PC-9 (cell line): Measurements from ENCODE around the gene TMEM63B. TPM values are rescaled to one million over a fixed set of nuclear protein-coding genes. Genes with fewer than 3 reads are reported as not detected.

Source experiments
- BruUV-seq: library from RNA; stranded (reverse); fragments of 400-500 nt; replicated peaks from 2 replicates; lab custom pipeline; 2021; lab: Mats Ljungman, UMichigan
- CTCF ChIA-PET: fragments of 300-600 bp; sonication (Branson Sonifier 250); formaldehyde crosslinking; loops from one replicate; lab custom pipeline; 2022; ENCODE audit warnings: antibody characterized with exemption; lab: Charles Lee
- POLR2A ChIA-PET: fragments of 300-600 bp; sonication (Branson Sonifier 250); formaldehyde crosslinking; loops from one replicate; lab custom pipeline; 2022; ENCODE audit warnings: antibody characterized with exemption; ENCODE audit not compliant: unreplicated experiment; lab: Charles Lee
- DNase-seq, 2 experiments: peaks; one replicate each; pipeline versions ENCODE4 v3.0.0 to v3.0.0-alpha.2; 2015 to 2022; ENCODE audit warnings: mixed read lengths in 1 of 2
- H2AFZ ChIP-seq: fragments of 200-600 bp; sonication (generic); 2 replicates; pipeline ENCODE4 v1.8.1; 2017; ENCODE audit warnings: antibody characterized with exemption
- H3F3A ChIP-seq: fragments of 200-600 bp; sonication (generic); 2 replicates; pipeline ENCODE4 v1.8.1; 2017; ENCODE audit warnings: antibody characterized with exemption, mild to moderate bottlenecking, low read depth; ENCODE audit not compliant: insufficient read depth
- H3K27ac ChIP-seq: fragments of 200-600 bp; sonication (generic); 2 replicates; pipeline ENCODE4 v1.6.1; 2016; ENCODE audit warnings: mixed run types
- H3K27me3 ChIP-seq: fragments of 200-600 bp; sonication (generic); 2 replicates; pipeline ENCODE4 v1.6.1; 2016; ENCODE audit warnings: low read depth, mixed run types; ENCODE audit not compliant: insufficient read depth
- H3K36me3 ChIP-seq: fragments of 200-600 bp; sonication (generic); 2 replicates; pipeline ENCODE4 v1.6.1; 2016; ENCODE audit warnings: low read depth, mixed run types
- H3K4me1 ChIP-seq: fragments of 200-600 bp; sonication (generic); replicated peaks from 2 replicates; pipeline ENCODE4 v1.6.1; 2016; ENCODE audit warnings: mixed run types; ENCODE audit not compliant: insufficient read depth
- H3K4me2 ChIP-seq: fragments of 200-600 bp; sonication (generic); 2 replicates; pipeline ENCODE4 v1.6.1; 2017; ENCODE audit warnings: mixed run types
- H3K4me3 ChIP-seq: fragments of 200-600 bp; sonication (generic); 2 replicates; pipeline ENCODE4 v1.6.1; 2016; ENCODE audit warnings: mixed run types
- H3K79me2 ChIP-seq: fragments of 200-600 bp; sonication (generic); 2 replicates; pipeline ENCODE4 v1.6.1; 2017; ENCODE audit warnings: low read depth, mixed run types
- H3K9me2 ChIP-seq: fragments of 200-600 bp; sonication (generic); 2 replicates; pipeline ENCODE4 v1.8.1; 2017; ENCODE audit warnings: mild to moderate bottlenecking; ENCODE audit not compliant: insufficient read depth
- H3K9me3 ChIP-seq: fragments of 200-600 bp; sonication (generic); 2 replicates; pipeline ENCODE4 v1.8.1; 2016; ENCODE audit warnings: low read depth; ENCODE audit not compliant: insufficient read depth
- H4K20me1 ChIP-seq: fragments of 200-600 bp; sonication (generic); 2 replicates; pipeline ENCODE4 v1.8.1; 2017; ENCODE audit not compliant: insufficient read depth
- EZH2 ChIP-seq: fragments of 200-600 bp; sonication (generic); IDR thresholded peaks from 2 replicates; pipeline ENCODE4 v1.8.0; 2017; ENCODE audit warnings: antibody characterized with exemption, low read depth
- intact Hi-C: fragments of 100-400 bp; cut with micrococcal nuclease; formaldehyde crosslinking; loops from one replicate; pipeline ENCODE4 v1.10.0; 2022; ENCODE audit not compliant: unreplicated experiment
- total RNA-seq: library from RNA; stranded (reverse); gene quantifications from 2 replicates; pipeline ENCODE4 v1.2.3, GENCODE V29; 2021
- TF ChIP-seq, protein P1 (sequence below): fragments of 200-600 bp; sonication (generic); conservative IDR thresholded peaks from 2 replicates; pipeline ENCODE4 v1.6.1; 2017; ENCODE audit warnings: mixed run types, antibody characterized with exemption, mild to moderate bottlenecking, moderate library complexity

The TMEM63B gene
- total RNA-seq, 1 experiment from 2014 or later = 38.5 TPM

- ChIA-PET CTCF (interaction anchor here (0.6 kb wide), 1 partner anchor 234 kb away, joined by 5 read pairs; no protein-coding TSS in a partner anchor), POLR2A (interaction anchor here (0.6 kb wide), 1 partner anchor 12 kb away, joined by 3 read pairs; no protein-coding TSS in a partner anchor)
- Histone ChIP-seq H3K9me3 (no peaks in the 10 kb centered on the region), H3K79me2 (peaks cover 11% of the 10 kb centered on the region), H3K36me3 (peaks cover 28% of the 10 kb centered on the region), H3K27me3 (no peaks in the 10 kb centered on the region), H3K27ac (no peak overlapping the region), H3K4me1 (peaks cover 4% of the 10 kb centered on the region; the same call in 1 of the 2 replicates), H3K9me2 (no peaks in the 10 kb centered on the region), H3K4me3 (no peak overlapping the region), H3F3A (peaks cover 4% of the 10 kb centered on the region; the same call in 1 of the 2 replicates), H3K4me2 (no peak overlapping the region), H4K20me1 (peaks cover 25% of the 10 kb centered on the region; the same call in 1 of the 2 replicates), H2AFZ (no peak overlapping the region)
- no peak for DNase-seq
- intact Hi-C loops = no loop called here
- no TSS peak for BruUV-seq
- no peak for TF ChIP-seq EZH2
- TF ChIP-seq, protein P1, sequence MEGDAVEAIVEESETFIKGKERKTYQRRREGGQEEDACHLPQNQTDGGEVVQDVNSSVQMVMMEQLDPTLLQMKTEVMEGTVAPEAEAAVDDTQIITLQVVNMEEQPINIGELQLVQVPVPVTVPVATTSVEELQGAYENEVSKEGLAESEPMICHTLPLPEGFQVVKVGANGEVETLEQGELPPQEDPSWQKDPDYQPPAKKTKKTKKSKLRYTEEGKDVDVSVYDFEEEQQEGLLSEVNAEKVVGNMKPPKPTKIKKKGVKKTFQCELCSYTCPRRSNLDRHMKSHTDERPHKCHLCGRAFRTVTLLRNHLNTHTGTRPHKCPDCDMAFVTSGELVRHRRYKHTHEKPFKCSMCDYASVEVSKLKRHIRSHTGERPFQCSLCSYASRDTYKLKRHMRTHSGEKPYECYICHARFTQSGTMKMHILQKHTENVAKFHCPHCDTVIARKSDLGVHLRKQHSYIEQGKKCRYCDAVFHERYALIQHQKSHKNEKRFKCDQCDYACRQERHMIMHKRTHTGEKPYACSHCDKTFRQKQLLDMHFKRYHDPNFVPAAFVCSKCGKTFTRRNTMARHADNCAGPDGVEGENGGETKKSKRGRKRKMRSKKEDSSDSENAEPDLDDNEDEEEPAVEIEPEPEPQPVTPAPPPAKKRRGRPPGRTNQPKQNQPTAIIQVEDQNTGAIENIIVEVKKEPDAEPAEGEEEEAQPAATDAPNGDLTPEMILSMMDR = no peak
Measured at GRCh38 chr6:44110966-44111365, 16.4 kb upstream of the TMEM63B start.

- no peak for DNase-seq
- TF ChIP-seq, protein P1 = no peak
- TF ChIP-seq EZH2 = no peak
- Histone ChIP-seq H3K4me3 (no peak overlapping the region), H3K27ac (no peak overlapping the region), H3K27me3 (no peaks in the 10 kb centered on the region), H2AFZ (no peak overlapping the region), H3K9me3 (no peaks in the 10 kb centered on the region), H3K36me3 (peaks cover 31% of the 10 kb centered on the region), H3K79me2 (peaks cover 18% of the 10 kb centered on the region), H4K20me1 (peaks cover 27% of the 10 kb centered on the region; the same call in 1 of the 2 replicates), H3K4me1 (peaks cover 12% of the 10 kb centered on the region; the same call in 1 of the 2 replicates), H3F3A (peaks cover 4% of the 10 kb centered on the region; the same call in 1 of the 2 replicates), H3K9me2 (no peaks in the 10 kb centered on the region), H3K4me2 (no peak overlapping the region)
- CTCF ChIA-PET = interaction anchor here (0.6 kb wide), 1 partner anchor 233 kb away, joined by 5 read pairs; no protein-coding TSS in a partner anchor
- POLR2A ChIA-PET = interaction anchor here (0.6 kb wide), 1 partner anchor 12 kb away, joined by 3 read pairs; no protein-coding TSS in a partner anchor
- BruUV-seq = no TSS peak
- intact Hi-C loops = no loop called here
Measured at GRCh38 chr6:44111434-44112417, 15.6 kb upstream of the TMEM63B start.

GRCh38 chr6:44113414-44113813, 13.9 kb upstream of the TMEM63B start:
- H3K9me3 ChIP-seq = no peaks in the 10 kb centered on the region
- no TSS peak for BruUV-seq
- H3K4me2 ChIP-seq = no peak overlapping the region
- intact Hi-C loops = no loop called here
- H3K79me2 ChIP-seq = peaks cover 35% of the 10 kb centered on the region
- H3K27me3 ChIP-seq = no peaks in the 10 kb centered on the region
- no peak for TF ChIP-seq EZH2
- TF ChIP-seq, protein P1 = peak; percentile 20; the same call in 1 of the 2 replicates
- POLR2A ChIA-PET = no interaction called here
- no peak overlapping the region for H3K27ac ChIP-seq
- H3K4me3 ChIP-seq = no peak overlapping the region
- CTCF ChIA-PET = no interaction called here
- peaks cover 33% of the 10 kb centered on the region for H3K36me3 ChIP-seq
- no peaks in the 10 kb centered on the region for H3K9me2 ChIP-seq
- DNase-seq = no peak
- H3F3A ChIP-seq = peaks cover 13% of the 10 kb centered on the region
- H2AFZ ChIP-seq = no peak overlapping the region
- H3K4me1 ChIP-seq = peaks cover 29% of the 10 kb centered on the region
- peaks cover 29% of the 10 kb centered on the region; the same call in 1 of the 2 replicates for H4K20me1 ChIP-seq
